ENCODE results near the gene DUSP10. TPM values are rescaled to one million over a fixed set of nuclear protein-coding genes. Genes with fewer than 3 reads are reported as not detected.

Gene DUSP10
- polyA plus RNA-seq, 3 donors = 10.4 to 41.1 (median 12.7) TPM

DNA sequence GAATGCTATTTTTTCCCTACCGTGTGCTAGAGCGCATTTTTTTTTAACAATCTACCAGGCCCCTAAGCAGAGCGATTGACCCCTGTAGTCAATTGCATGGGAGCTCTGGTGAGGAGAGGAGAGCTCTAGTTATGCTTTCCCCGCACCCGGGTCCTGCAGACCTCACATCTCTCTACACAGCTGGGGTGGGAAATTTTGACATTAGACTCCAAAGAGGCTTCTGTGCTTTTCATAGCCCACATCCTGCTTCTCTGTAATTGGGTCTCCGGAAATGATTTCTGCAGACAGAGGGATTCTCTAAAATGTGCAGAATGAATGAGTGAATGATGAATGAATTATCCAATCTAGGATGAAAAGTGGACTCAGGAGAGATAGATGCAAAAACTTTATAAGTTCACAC is 41.5 kb upstream of the DUSP10 start:
- Mint-ChIP-seq H3K27me3 (ENCODE audit: low read depth in 3 of 3) (peaks cover 0 to 3% (median 0%) of the 10 kb centered on the region in 3 donors), H3K4me1 (peaks cover 59% of the 10 kb centered on the region), H3K9me3 (peaks cover 0 to 2% (median 0%) of the 10 kb centered on the region in 7 donors), H3K27ac (no peak overlapping the region), H3K4me3 (no peak overlapping the region), H3K36me3 (no peaks in the 10 kb centered on the region)
- Histone ChIP-seq H3K4me2 (replicated peaks; ENCODE audit: extremely low read depth, low read length, poor library complexity, severe bottlenecking) (no peak overlapping the region), H3K79me2 (ENCODE audit: insufficient read depth, low read length) (no peaks in the 10 kb centered on the region), H3K4me3 (replicated peaks in 1 of 3; ENCODE audit: low read depth in 2 of 3, low read length in 3 of 3) (no peak overlapping the region), H3K9ac (ENCODE audit: insufficient read depth, low read length, poor library complexity, severe bottlenecking) (no peak overlapping the region), H3K27ac (ENCODE audit: low read depth in 1 of 2, low read length in 2 of 2) (no peak overlapping the region), H3K27me3 (ENCODE audit: control insufficient read depth in 2 of 2, insufficient read depth in 2 of 2, low read length in 2 of 2) (no peaks in the 10 kb centered on the region), H3K9me3 (replicated peaks in 1 of 2; ENCODE audit: control insufficient read depth in 1 of 2, insufficient read depth in 1 of 2, low read length in 2 of 2) (no peaks in the 10 kb centered on the region), H3K36me3 (replicated peaks in 1 of 2; ENCODE audit: control insufficient read depth in 1 of 2, insufficient read depth in 2 of 2, low read length in 2 of 2) (no peaks in the 10 kb centered on the region), H4K20me1 (ENCODE audit: insufficient read depth, low read length) (no peaks in the 10 kb centered on the region), H2AFZ (ENCODE audit: insufficient read depth, low read depth, low read length, poor library complexity, severe bottlenecking) (no peak overlapping the region), H3K4me1 (ENCODE audit: control insufficient read depth in 1 of 2, insufficient read depth in 2 of 2, low read length in 2 of 2) (peaks cover 51 to 62% of the 10 kb centered on the region in 2 donors)
- DNase-seq = no peak
- TF ChIP-seq, protein P1, sequence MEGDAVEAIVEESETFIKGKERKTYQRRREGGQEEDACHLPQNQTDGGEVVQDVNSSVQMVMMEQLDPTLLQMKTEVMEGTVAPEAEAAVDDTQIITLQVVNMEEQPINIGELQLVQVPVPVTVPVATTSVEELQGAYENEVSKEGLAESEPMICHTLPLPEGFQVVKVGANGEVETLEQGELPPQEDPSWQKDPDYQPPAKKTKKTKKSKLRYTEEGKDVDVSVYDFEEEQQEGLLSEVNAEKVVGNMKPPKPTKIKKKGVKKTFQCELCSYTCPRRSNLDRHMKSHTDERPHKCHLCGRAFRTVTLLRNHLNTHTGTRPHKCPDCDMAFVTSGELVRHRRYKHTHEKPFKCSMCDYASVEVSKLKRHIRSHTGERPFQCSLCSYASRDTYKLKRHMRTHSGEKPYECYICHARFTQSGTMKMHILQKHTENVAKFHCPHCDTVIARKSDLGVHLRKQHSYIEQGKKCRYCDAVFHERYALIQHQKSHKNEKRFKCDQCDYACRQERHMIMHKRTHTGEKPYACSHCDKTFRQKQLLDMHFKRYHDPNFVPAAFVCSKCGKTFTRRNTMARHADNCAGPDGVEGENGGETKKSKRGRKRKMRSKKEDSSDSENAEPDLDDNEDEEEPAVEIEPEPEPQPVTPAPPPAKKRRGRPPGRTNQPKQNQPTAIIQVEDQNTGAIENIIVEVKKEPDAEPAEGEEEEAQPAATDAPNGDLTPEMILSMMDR (IDR thresholded peaks at IDR 0.05) = no peak
- WGBS (ENCODE audit: insufficient coverage) = 0% methylated on average over 1 of the region's 6 CpGs
- intact Hi-C loops (cut with micrococcal nuclease) = no loop called here

- no peaks in the 10 kb centered on the region for H4K20me1 ChIP-seq (ENCODE audit: insufficient read depth, low read length)
- H3K9me3 ChIP-seq (replicated peaks in 1 of 2; ENCODE audit: control insufficient read depth in 1 of 2, insufficient read depth in 1 of 2, low read length in 2 of 2) = no peaks in the 10 kb centered on the region
- H3K4me1 ChIP-seq (ENCODE audit: control insufficient read depth in 1 of 2, insufficient read depth in 2 of 2, low read length in 2 of 2) = peaks cover 56 to 67% of the 10 kb centered on the region in 2 donors
- intact Hi-C loops (cut with micrococcal nuclease) = no loop called here
- H3K4me3 Mint-ChIP-seq = no peak overlapping the region
- TF ChIP-seq, protein P1 (IDR thresholded peaks at IDR 0.05) = no peak
- H3K9me3 Mint-ChIP-seq = peaks cover 0 to 2% (median 0%) of the 10 kb centered on the region in 7 donors
- no peaks in the 10 kb centered on the region for H3K36me3 Mint-ChIP-seq
- no peaks in the 10 kb centered on the region for H3K36me3 ChIP-seq (replicated peaks in 1 of 2; ENCODE audit: control insufficient read depth in 1 of 2, insufficient read depth in 2 of 2, low read length in 2 of 2)
- H2AFZ ChIP-seq (ENCODE audit: insufficient read depth, low read depth, low read length, poor library complexity, severe bottlenecking) = no peak overlapping the region
- no peaks in the 10 kb centered on the region for H3K27me3 ChIP-seq (ENCODE audit: control insufficient read depth in 2 of 2, insufficient read depth in 2 of 2, low read length in 2 of 2)
- WGBS (ENCODE audit: insufficient coverage) = no CpG with 5 or more reads among the region's 1 CpG
- H3K27me3 Mint-ChIP-seq (ENCODE audit: low read depth in 3 of 3) = peaks cover 0 to 3% (median 0%) of the 10 kb centered on the region in 3 donors
- no peak for DNase-seq
- H3K27ac ChIP-seq (ENCODE audit: low read depth in 1 of 2, low read length in 2 of 2) = no peak overlapping the region
- H3K4me2 ChIP-seq (replicated peaks; ENCODE audit: extremely low read depth, low read length, poor library complexity, severe bottlenecking) = no peak overlapping the region
- H3K4me1 Mint-ChIP-seq = peaks cover 64% of the 10 kb centered on the region
- H3K27ac Mint-ChIP-seq = no peak overlapping the region
- H3K79me2 ChIP-seq (ENCODE audit: insufficient read depth, low read length) = no peaks in the 10 kb centered on the region
- H3K9ac ChIP-seq (ENCODE audit: insufficient read depth, low read length, poor library complexity, severe bottlenecking) = no peak overlapping the region
- H3K4me3 ChIP-seq (replicated peaks in 1 of 3; ENCODE audit: low read depth in 2 of 3, low read length in 3 of 3) = no peak overlapping the region
These were observed 41.1 kb upstream of the DUSP10 start for GRCh38 chr1:221782970-221783369.
